Measurements from ENCODE around the gene CPNE2.
"Not testable (repeated sequence)": the region's sequence is repeated elsewhere in the genome, so short reads cannot be mapped to it uniquely, and the experiment has no call there.

Gene CPNE2

DNA sequence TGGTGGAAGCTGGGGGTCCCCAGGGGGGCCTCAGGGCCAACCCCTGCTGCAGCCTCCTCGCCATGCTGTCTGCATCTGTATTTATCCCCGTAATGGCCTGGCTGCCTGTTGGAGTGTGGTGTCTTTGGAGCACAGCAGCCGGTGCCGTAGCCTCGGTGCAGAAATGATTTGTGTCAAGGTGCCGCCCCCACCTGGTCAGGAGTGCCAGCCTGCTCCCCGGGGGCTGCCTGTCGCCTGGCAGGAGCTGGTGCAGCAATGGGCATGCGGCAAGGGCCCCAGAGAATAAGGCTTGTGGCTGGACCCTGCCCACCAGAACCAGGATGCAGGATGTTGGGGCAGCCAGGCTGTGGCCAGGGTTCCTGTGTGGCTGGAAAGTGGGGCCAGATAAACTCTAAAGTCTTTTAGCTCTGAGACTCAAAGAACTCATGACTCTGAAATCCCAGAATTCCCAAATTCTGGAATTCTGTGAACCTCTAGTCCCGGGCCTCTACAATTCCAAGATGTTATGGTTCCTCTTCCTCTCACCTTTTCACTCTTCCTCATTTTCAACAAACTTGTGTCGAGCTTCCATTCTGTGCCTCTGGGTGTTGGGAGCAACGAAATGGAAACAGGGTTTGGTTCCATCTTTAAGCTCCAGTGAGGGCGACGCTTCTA, 5.9 kb downstream of the CPNE2 start:
- DNase-seq (ENCODE audit: low read depth in 2 of 2), result no peak

DNA sequence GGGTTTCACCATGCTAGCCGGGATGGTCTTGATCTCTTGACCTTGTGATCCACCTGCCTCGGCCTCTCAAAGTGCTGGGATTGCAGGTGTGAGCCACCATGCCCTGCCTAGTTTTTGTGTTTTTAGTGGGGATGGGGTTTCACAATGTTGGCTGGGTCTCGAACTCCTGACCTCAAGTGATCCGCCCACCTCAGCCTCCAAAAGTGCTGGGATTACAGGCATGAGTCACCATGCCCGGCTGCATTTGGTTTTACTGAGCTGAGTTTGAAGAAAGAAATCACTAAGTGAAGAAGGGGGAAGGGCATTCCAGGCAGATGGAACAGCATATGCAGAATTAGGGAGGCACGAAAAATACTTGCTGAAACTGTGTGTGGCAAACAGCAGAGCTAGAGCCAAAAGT, 7.6 kb downstream of the CPNE2 start:
- DNase-seq (ENCODE audit: low read depth in 2 of 2), result not testable (repeated sequence)

DNA sequence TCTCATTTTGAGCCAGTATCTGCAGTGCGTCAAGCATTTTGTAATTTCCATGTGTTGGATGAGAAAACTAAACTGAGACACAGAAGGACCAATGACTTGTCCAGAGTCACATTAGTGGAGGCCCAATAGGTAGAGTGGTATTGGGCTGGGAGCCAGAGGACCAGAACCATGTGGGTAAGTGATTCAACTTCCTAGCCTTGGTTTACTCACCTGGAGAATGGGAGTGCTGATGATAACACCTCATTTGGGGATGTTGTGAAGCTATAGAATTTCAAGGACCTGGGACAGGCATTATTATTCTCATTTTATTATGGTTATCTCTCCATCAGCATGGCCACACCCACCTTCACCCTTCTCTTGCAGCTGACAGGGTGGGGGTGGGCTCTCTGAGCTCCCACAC, 8.1 kb downstream of the CPNE2 start:
- no peak for DNase-seq (ENCODE audit: low read depth in 2 of 2)

DNA sequence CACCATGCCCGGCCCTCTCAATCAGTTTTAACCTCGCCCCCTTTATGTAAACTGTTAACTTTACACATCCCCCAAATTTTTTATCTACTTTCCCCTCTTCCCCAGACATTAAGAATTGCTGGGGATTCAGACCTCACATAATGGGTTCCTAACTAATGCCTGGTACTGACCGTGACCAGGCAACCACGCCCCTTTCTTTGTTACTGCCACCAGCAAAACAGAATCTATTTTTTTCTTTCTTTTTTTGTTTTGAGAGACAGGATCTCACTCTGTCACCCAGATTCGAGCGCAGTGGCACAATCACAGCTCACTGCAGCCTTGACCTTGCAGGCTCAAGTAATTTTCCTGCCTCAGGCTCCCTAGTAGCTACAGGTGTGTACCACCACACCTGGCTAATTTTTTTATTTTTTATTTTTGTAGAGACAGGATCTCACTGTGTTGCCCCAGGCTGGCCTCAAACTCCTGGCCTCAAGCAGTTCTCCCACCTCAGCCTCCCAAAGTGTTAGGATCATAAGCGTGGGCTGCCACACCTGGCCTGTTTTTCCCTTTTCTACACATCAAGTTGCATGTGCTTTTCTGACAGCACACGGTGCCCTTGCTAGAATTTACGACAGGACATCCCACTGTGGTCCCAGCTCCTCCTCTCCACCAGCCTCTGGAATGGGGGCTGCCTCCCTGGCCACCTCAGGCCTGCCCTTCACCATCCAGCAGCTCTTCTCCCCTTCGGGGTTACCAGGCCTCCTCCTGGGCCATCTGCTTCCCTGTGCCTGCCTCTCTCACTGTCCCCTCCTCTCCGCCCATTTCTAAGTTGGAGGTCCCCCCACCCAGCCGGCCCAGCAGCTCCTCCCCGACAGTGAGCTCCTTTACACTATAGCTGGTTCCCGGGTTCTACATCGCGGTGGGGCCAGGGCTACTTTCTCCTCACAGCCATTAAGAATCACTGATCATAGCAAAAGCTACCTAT, 10.8 kb downstream of the CPNE2 start:
- no peak for DNase-seq (ENCODE audit: low read depth in 2 of 2)

DNA sequence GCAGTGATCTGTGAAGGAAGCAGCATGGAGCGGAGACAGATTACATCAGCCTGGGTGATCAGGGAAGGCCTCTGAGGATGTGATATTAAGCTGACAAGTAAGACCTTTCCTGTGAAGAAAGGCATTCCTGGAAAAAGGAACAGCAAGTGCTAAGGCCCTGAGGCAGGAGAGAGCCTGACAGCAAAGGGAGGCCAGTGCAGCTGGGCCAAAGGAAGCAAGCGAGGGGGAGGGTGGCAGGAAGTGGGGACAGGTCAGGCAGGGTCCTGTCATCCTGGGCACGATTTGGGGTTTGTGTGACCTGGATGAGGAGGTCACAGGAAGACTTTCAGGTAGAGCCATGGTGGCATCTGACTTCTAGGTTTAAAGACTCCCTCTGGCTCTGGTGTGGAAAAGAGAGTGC, 12.3 kb downstream of the CPNE2 start:
- no peak for DNase-seq (ENCODE audit: low read depth in 2 of 2)

DNA sequence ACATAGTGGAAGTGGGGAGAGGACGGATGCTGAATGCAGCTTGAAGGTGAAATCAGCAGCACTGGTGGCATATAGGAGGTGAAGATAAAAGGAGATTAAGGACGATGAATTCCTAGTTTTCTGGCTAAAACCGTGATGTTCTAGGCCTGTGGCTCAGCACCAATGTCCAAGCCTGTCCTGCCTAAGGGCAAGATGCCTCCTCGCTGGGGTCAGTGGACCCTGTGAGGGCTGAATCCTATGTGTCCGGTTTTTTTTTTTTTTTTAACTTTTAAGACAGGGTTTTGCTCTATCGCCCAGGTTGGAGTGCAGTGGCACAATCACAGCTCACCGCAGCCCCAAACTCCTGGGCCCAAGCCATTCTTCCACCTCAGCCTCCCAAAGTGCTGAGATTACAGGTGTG, 12.8 kb downstream of the CPNE2 start:
- DNase-seq (ENCODE audit: low read depth in 2 of 2), result no peak

DNA sequence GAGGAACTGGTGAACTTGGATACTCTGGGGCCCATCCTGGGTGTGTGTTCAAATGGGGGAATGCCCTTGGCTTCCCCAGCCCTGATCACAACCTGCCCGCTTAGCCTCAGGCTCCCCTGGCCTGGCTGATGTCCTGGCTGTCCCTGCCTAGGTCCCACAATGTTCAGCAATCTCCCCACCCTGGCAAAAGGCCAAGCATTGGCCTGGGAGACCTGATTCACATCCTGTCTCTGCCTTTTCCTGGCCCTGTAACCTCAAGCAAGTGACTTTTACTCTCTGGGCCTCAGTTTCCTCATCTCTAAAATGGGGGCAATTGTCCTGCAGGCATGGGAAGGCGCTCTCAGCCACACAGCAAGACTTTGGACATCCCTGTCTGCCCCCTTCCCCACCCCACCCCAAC, 14.4 kb downstream of the CPNE2 start:
- DNase-seq (ENCODE audit: low read depth in 2 of 2), result no peak

DNA sequence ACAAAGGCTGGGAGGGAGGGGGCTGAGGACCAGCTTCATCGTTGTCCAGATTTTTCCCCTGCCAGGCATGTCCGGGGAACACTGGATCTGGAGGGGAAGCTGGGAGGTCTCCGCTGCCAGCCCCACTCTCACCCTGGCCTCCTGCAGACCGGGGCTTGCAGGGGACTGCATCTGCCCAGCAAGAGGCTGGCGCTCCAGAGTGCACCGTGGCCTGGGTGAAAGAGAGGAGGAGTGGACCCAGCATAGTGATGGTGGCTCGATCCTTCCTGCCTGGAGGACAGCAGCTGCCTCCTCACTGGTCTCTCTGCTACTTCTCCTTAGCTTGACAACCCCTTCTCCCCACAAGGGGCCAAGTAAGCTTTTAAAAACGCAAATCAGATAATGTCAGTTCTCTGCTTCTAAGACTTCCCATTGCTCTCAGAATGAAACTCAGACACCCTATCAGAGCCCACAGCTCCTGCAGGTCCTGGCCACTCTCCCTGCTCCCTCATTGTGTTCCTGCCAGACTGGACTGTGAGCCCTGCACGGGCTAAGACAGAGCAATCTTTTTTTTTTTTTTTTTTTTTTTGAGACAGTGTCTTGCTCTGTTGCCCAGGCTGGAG, 15.0 kb downstream of the CPNE2 start:
- DNase-seq (ENCODE audit: low read depth in 2 of 2), result no peak

DNA sequence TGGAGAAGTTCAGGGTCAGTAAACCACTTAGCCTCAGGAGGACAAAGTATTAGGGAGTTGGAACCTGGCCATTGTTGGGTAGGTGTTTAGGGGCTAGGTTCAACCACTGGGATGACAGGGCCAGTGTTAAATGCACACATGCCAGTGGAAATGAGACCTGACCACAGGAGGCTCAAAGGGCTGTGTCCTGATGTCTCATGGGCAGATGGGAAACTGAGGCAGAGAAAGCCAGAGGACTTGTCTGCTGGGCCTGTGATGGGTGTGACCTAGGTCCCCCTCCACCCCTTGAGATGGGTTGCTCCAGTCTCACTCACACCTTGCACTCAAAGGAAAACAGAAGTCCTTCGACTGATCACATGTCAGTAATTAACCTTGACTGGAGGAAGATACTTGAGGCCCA, 16.0 kb downstream of the CPNE2 start:
- DNase-seq (ENCODE audit: low read depth in 2 of 2), result no peak

DNA sequence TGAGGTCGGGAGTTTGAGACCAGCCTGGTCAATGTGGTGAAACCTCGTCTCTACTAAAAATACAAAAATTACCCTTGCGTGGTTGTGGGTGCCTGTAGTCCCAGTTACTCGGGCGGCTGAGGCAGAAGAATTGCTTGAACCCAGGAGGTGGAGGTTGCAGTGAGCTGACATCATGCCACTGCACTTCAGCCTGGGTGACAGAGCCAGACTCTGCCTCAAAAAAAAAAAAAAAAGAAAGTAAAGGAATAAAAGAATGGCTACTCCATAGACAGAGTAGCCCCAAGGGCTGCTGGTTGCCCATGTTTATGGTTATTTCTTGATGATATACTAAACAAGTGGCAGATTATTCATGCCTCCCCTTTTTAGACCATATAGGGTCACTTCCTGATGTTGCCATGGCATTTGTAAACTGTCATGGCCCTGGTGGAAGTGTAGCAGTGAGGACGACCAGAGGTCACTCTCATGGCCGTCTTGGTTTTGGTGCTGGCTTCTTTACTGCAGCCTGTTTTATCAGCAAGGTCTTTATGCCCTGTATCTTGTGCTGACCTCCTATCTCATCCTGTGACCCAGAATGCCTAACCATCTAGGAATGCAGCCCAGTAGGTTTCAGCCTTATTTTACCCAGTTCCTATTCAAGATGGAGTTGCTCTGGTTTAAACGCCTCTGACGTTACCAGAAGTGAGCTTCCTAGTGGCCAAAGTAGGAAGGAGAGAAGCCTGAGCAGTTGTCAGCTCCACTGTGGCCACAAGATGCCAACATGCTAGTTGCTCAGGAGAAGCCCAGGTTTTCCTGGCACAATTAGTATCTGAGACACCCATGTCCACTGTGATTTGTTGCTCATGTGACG, 17.1 kb downstream of the CPNE2 start:
- DNase-seq (ENCODE audit: low read depth in 2 of 2), result not testable (repeated sequence)

DNA sequence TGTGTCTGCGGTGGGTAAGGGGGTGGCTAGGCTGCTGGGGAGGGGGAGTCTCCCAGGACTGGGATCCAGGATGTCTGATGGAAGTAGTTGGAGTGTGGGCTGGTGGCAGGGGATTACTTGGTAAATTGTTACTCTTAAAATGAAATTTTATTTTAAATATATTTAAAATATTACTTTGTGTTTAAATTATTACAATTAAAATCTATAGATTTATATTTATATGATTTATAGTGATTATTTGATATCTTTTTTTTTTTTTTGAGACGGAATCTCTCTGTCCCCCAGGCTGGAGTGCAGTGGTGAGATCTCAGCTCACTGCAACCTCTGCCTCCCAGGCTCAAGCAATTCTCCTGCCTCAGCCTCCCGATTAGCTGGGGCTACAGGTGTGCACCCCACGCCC, 18.6 kb downstream of the CPNE2 start:
- DNase-seq (ENCODE audit: low read depth in 2 of 2), result no peak

DNA sequence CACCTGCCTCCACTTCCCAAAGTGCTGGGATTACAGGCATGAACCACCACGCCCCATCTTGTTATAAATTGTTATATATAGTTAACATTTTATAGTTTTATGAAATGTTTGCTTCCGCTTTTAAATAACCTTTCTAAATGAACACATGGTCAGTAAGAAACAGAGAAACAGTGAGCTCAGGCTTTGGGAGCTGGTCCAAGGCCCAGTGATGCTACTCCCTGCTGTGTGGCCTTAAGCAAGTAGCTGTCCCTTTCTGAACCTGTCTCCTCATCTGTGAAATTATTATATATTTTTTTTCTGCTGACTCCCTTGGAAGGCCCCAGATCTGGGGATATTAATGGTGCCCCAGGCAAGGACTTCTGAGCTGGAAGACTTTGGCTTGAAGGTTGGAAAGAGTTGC, 19.0 kb downstream of the CPNE2 start:
- DNase-seq (ENCODE audit: low read depth in 2 of 2), result no peak

DNA sequence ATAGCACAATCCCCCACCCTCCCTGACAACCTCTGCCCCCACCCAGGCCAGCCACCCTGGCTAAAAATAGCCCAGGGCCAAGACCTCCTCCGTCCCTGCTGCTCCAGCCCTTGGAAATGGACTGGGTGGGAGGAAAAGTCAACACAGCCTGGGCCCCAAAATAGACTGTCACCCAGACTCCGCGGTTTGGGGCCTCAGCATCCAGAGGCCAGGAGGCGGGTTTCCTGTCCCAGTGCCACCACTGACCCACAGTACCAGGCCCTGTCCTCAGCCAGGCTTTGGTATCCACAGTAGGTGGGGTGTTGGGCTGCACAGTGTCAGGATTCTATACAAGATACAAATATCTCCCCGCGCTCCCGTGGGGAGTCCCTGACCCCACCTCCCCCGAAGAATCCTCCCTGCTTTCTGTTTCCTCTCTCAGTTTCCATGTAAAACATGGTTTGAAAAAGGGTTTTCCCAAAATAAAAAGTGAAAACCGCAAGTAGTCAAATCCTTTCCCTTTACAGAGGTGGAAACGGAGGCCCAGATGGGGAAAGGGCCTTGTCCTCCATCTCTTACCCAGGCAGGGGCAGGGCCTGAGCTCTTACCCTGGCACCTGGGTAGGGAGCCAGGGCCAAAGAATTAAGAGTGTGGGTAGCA, 20.1 kb downstream of the CPNE2 start:
- DNase-seq (ENCODE audit: low read depth in 2 of 2), result no peak

DNA sequence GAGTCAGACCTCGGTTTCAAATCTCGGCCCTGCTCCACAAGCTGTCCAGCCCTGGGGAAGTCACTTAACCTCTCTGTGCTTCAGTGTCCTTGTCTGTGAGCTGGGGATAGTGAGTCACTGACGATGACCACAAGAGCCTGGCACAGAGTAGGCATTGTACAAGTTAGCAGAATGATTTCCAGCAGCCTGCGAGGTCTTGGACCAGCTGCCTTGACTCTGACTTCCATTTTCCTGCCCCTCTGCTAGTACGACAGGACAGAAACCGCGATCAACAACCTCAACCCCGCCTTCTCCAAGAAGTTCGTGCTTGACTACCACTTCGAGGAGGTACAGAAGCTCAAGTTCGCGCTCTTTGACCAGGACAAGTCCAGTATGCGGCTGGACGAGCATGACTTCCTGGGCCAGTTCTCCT, 20.7 kb downstream of the CPNE2 start:
- DNase-seq (ENCODE audit: low read depth in 2 of 2), result no peak

DNA sequence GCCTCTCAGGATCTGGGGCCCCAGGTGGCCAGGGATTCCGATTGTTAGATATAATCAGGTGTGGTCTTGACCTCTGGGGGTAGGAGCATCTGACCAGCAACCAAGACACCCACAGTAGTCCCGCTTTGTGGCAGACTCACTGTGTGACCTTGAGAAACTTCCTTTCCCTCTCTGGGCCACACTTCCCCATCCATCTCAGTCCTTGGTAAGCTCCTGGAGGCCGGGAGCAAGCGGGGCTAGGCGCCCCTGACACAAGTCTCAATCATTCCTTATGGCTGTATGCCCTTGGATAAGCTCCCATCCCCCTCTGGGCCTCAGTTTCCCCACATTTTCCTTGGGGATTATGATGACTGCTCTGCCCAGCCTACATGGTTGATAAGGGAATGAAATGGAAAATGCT, 21.3 kb downstream of the CPNE2 start:
- no peak for DNase-seq (ENCODE audit: low read depth in 2 of 2)

DNA sequence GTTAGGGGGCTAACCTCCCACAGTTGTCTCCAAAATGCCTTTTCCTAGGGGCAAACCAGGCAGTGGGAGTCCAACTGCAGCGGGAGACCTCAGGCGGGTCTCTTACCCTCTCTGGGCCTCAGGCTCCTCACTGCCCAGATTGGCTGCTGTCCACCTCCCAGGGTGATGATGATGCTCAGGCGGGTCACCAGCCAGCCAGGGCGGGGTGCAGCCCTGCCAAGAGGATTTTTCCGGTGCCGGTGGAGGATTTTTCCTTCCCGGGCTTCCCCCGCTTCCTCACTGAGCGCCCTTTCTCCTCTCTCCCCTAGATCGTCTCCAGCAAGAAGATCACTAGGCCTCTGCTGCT, 22.8 kb downstream of the CPNE2 start:
- DNase-seq (ENCODE audit: low read depth in 2 of 2), result no peak

DNA sequence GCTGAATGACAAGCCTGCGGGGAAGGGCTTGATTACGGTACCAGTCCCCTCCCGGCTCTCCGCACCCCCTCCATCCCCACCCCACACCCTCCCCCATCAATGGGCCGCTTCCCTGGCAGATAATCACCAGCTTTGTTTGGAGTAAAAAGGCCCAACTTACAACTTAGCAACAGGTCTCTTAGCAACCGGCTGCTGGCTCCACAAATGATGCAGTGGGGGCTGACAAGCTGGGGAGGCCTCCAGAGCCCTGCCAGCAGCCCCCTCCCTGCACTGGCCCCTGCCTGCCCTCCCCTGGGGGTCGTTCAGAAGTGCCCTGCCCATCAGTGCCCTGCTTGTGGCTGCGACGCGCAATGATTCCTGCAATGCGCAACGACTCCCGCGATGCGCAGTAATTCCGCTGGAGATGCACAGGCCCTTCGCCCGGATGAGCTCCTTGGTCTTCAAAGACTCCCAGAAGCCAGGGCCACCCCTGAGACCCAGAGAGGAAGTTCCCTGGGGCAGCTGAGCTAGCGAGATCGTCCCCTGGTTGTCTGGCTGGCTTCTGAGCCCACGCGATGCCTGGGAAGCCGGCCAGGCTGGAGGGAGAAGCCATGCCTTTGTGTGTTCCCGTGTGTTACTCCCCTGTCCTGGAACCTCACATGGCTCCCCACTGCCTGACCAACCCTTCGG, 23.3 kb downstream of the CPNE2 start:
- DNase-seq (ENCODE audit: low read depth in 2 of 2), result no peak

DNA sequence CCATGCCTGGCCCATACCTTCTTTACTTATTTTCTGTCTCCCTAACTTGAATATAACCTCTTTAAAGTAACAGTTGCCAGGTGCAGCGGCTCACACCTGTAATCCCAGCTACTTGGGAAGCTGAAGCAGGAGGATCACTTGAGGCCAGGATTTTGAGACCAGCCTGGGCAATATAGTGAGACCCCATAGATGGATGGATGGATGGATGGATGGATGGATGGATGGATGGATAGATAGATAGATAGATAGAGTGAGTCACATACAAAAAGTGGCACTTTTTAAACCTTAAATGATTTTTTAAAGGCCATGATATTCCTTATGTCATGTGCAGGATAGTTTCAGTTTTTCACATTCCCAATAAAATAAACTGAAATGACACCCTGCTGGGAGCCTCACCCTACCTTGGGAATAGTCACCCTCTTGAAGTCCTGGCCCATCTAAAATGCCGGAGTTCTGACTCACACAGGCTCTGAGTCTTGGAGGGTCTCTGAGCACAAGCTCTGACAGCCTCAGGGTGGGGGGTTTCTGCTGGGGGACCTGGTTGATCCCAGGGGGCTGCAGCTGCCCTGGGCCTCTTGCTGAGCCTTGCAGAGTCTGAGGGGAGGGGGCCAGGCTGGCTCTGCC, 26.2 kb downstream of the CPNE2 start:
- no peak for DNase-seq (ENCODE audit: low read depth in 2 of 2)

DNA sequence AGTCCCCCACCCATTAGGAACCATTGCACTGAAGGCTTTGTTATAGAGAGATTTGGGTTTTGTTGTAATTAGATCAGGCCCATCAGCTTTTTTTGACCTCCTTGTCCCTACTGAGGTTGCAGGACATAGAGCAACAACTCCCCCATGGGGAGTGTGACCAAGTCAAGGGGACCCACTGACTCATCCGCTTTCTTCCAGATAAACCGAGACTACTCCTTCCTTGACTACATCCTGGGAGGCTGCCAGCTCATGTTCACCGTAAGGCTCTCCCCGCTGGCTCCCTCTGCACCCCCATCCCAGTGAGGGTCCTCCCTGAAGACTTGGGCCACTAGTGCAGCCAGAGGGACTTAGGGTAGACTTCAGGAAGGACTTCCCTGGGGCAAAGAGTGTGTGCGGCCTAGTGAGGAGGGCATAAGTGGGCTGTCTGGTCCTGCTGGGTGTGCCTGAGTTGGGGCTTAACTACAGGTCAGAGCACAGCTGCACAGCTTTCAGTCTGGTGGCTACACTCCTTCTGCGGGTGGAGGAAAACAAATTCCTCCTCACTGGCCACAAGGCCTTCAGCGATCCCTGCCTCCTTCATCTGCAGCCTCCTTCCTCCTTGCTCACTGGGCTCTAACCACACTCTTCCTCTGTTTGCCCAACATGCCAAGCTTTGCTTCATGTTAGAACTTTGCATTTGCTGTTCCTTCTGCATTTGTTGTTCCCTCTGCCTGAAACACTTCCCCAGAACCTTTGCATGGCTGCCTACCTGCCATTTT, 31.0 kb downstream of the CPNE2 start:
- DNase-seq (ENCODE audit: low read depth in 2 of 2), result no peak
